ENCODE data around the gene CFAP73. TPM values are rescaled to one million over a fixed set of nuclear protein-coding genes. Genes with fewer than 3 reads are reported as not detected.

The CFAP73 gene
- total and polyA plus RNA-seq, 2 donors from 2014 or later, result 0.52 to 2.4 TPM

- Histone ChIP-seq H3K9me3 (ENCODE audit: control insufficient read depth in 2 of 3, insufficient read depth in 1 of 3, low read length in 3 of 3) (no peaks in the 10 kb centered on the region), H3K27ac (ENCODE audit: low read depth in 2 of 2, low read length in 2 of 2) (no peak overlapping the region), H3K9ac (ENCODE audit: low read length in 3 of 3) (no peak overlapping the region), H3K4me1 (ENCODE audit: control insufficient read depth in 2 of 3, insufficient read depth in 2 of 3, low read depth in 1 of 3, low read length in 3 of 3) (no peaks in the 10 kb centered on the region), H3K4me3 (ENCODE audit: low read length in 3 of 3) (no peak overlapping the region), H3K36me3 (ENCODE audit: control insufficient read depth in 2 of 3, insufficient read depth in 3 of 3, low read length in 3 of 3) (peaks cover 2 to 52% (median 29%) of the 10 kb centered on the region in 3 donors), H3K27me3 (ENCODE audit: control insufficient read depth, insufficient read depth, low read length) (no peaks in the 10 kb centered on the region)
- FAIRE-seq (no peak), DNase-seq (no peak)
- intact Hi-C loops (cut with DNase I), result loop anchor here (10.0 kb wide), 1 partner anchor 277 kb away; no protein-coding TSS in a partner anchor
- no peak for TF ChIP-seq CTCF (IDR thresholded peaks at IDR 0.05; ENCODE audit: borderline replicate concordance, extremely low read depth, insufficient read depth)
Observed at GRCh38 chr12:113171543-113171942, 22.0 kb downstream of the CFAP73 start.

GRCh38 chr12:113172185-113172584 is 22.7 kb downstream of the CFAP73 start:
- H3K36me3 ChIP-seq (ENCODE audit: control insufficient read depth in 2 of 3, insufficient read depth in 3 of 3, low read length in 3 of 3), result peaks cover 5 to 58% (median 31%) of the 10 kb centered on the region in 3 donors
- H3K4me1 ChIP-seq (ENCODE audit: control insufficient read depth in 2 of 3, insufficient read depth in 2 of 3, low read depth in 1 of 3, low read length in 3 of 3), result no peaks in the 10 kb centered on the region
- no peaks in the 10 kb centered on the region for H3K27me3 ChIP-seq (ENCODE audit: control insufficient read depth, insufficient read depth, low read length)
- no peak for FAIRE-seq
- no peak overlapping the region for H3K4me3 ChIP-seq (ENCODE audit: low read length in 3 of 3)
- intact Hi-C loops (cut with DNase I), result loop anchor here (10.0 kb wide), 1 partner anchor 277 kb away; no protein-coding TSS in a partner anchor
- H3K9me3 ChIP-seq (ENCODE audit: control insufficient read depth in 2 of 3, insufficient read depth in 1 of 3, low read length in 3 of 3), result no peaks in the 10 kb centered on the region
- no peak overlapping the region for H3K27ac ChIP-seq (ENCODE audit: low read depth in 2 of 2, low read length in 2 of 2)
- no peak overlapping the region for H3K9ac ChIP-seq (ENCODE audit: low read length in 3 of 3)
- DNase-seq, result no peak
- no peak for TF ChIP-seq CTCF (IDR thresholded peaks at IDR 0.05; ENCODE audit: borderline replicate concordance, extremely low read depth, insufficient read depth)

GRCh38 chr12:113173081-113173698 is 23.7 kb downstream of the CFAP73 start:
- no peak overlapping the region for H3K27ac ChIP-seq (ENCODE audit: low read depth in 2 of 2, low read length in 2 of 2)
- H3K36me3 ChIP-seq (ENCODE audit: control insufficient read depth in 2 of 3, insufficient read depth in 3 of 3, low read length in 3 of 3), result peaks cover 9 to 65% (median 38%) of the 10 kb centered on the region in 3 donors
- FAIRE-seq (no peak), DNase-seq (peak in 2 of 5 donors; percentile 42 to 56)
- H3K4me1 ChIP-seq (ENCODE audit: control insufficient read depth in 2 of 3, insufficient read depth in 2 of 3, low read depth in 1 of 3, low read length in 3 of 3), result no peaks in the 10 kb centered on the region
- TF ChIP-seq CTCF (IDR thresholded peaks at IDR 0.05; ENCODE audit: borderline replicate concordance, extremely low read depth, insufficient read depth), result no peak
- intact Hi-C loops (cut with DNase I), result loop anchor here (10.0 kb wide), 1 partner anchor 278 kb away; no protein-coding TSS in a partner anchor
- H3K27me3 ChIP-seq (ENCODE audit: control insufficient read depth, insufficient read depth, low read length), result no peaks in the 10 kb centered on the region
- no peak overlapping the region for H3K9ac ChIP-seq (ENCODE audit: low read length in 3 of 3)
- no peak overlapping the region for H3K4me3 ChIP-seq (ENCODE audit: low read length in 3 of 3)
- no peaks in the 10 kb centered on the region for H3K9me3 ChIP-seq (ENCODE audit: control insufficient read depth in 2 of 3, insufficient read depth in 1 of 3, low read length in 3 of 3)
